ENCODE data around the gene PRKCD.

- TF ChIP-seq CTCF (conservative IDR thresholded peaks at IDR 0.05 in 1 of 2, IDR thresholded peaks at IDR 0.05 in 1 of 2; ENCODE audit: extremely low read depth in 1 of 2, insufficient read depth in 1 of 2, low read depth in 1 of 2, low read length in 2 of 2) (peak; percentile 17 to 43), EZH2 (IDR thresholded peaks at IDR 0.05; ENCODE audit: borderline replicate concordance, low read length) (no peak)
These were observed at the start of gene PRKCD for GRCh38 chr3:53160660-53161449.

All from mammary epithelial cell (primary cell).